Heart right ventricle (tissue), 16 donors: ENCODE measurements around the gene FKBP15. TPM values are rescaled to one million over a fixed set of nuclear protein-coding genes. Genes with fewer than 3 reads are reported as not detected.

Source experiments
- ATAC-seq, 8 donors: fragments of 200-7000 bp; cut with Tn5 transposase; one replicate each; pipeline ENCODE4 v1.9.1; 2020; ENCODE audit warnings: mild to moderate bottlenecking in 8 of 8, moderate library complexity in 8 of 8, moderate number of reproducible peaks in 1 of 8
- DNase-seq, 2 donors: peaks; one replicate each; pipeline ENCODE4 v3.0.0-alpha.2; 2020
- H3K27ac ChIP-seq, 10 donors: fragments of 200-600 bp; sonication (generic) in 2 of 10; one replicate each; pipeline versions ENCODE4 v1.5.0 to v1.8.0; 2020 to 2022; ENCODE audit warnings: mild to moderate bottlenecking in 3 of 10
- H3K27me3 ChIP-seq, 7 donors: fragments of 200-600 bp; one replicate each; pipeline ENCODE4 v1.8.0; 2021 to 2022; ENCODE audit warnings: mild to moderate bottlenecking in 2 of 7
- H3K36me3 ChIP-seq, 9 donors: fragments of 200-600 bp; sonication (generic) in 1 of 9; one replicate each; pipeline versions ENCODE4 v1.5.0 to v1.8.0; 2020 to 2022; ENCODE audit warnings: mild to moderate bottlenecking in 2 of 9
- H3K4me1 ChIP-seq, 9 donors: fragments of 200-600 bp; sonication (generic) in 1 of 9; one replicate each; pipeline versions ENCODE4 v1.5.0 to v1.8.0; 2020 to 2022; ENCODE audit warnings: mild to moderate bottlenecking in 4 of 9
- H3K4me3 ChIP-seq, 10 donors: fragments of 200-600 bp; sonication (generic) in 2 of 10; one replicate each; pipeline versions ENCODE4 v1.5.0 to v1.8.0; 2020 to 2022; ENCODE audit warnings: mild to moderate bottlenecking in 7 of 10, moderate library complexity in 2 of 10
- H3K9me3 ChIP-seq, 11 donors: fragments of 200-600 bp in 10 of 11; sonication (generic) in 2 of 11; one replicate each; pipeline versions ENCODE4 v1.5.0 to v1.8.0; 2013 to 2022; ENCODE audit warnings: mild to moderate bottlenecking in 2 of 11, control low read depth in 1 of 11, moderate library complexity in 1 of 11
- WGBS, 2 donors: extraction: QIAGEN DNeasy Blood & Tissue Kit; methylation state at CpG; one replicate each; pipeline ENCODE4 v1.1.7; 2013; ENCODE audit warnings: inconsistent platforms in 1 of 2; 5-methylcytosine and 5-hydroxymethylcytosine counted together
- intact Hi-C, 10 donors: fragments of 100-400 bp; cut with DNase I; formaldehyde crosslinking; loops; one replicate each; pipeline versions ENCODE4 v1.11.1 to v1.14.2; 2022
- polyA plus RNA-seq, 2 donors: library from polyadenylated mRNA; stranded (reverse); fragments of 200-250 nt; gene quantifications; one replicate each; pipeline ENCODE4 v1.2.3, GENCODE V29; 2013
- total RNA-seq, 10 donors: library from RNA; stranded (reverse); fragmentation: NEBNext Ultra II Directional in 3 of 10; extraction: Animal tissue kit (Norgen Biotek cat#: 25700) in 3 of 10; gene quantifications; one replicate each; pipeline versions ENCODE4 v1.2.1 to v1.2.4, GENCODE V29; 2021 to 2023
- TF ChIP-seq, protein P1 (sequence below), 9 donors: fragments of 200-600 bp; sonication (generic) in 2 of 9; IDR thresholded peaks; one replicate each; pipeline versions ENCODE4 v1.5.0 to v1.8.0; 2021 to 2022; ENCODE audit warnings: antibody characterized with exemption in 9 of 9, mild to moderate bottlenecking in 5 of 9, moderate library complexity in 1 of 9
- donor health status: Arrhythmogenic right ventricular cardiomyopathy.
- donor health status: ischemic (EF 13 %, LVEDD 7.1; RV severe dilation, severe dysfunction).
- donor health status: healthy with polysubstance abuse.
- donor health status: DM: no; HTN: yes; CAD: no.
- donor health status: DM: no; HTN: no; CAD: no.
- donor health status: ischemic (EF 25% LVEDD 6.9; RV normal size, moderate dysfunction).
- donor health status: ischemic (EF 25% LVEDD 5.7; RV mildly dilated, moderate dysfunction).
- donor health status: healthy.
- donor health status: DM: yes; HTN: yes; CAD: no.
- donor health status: Ischemic cardiomyopathy.
- donor health status: ischemic (EF 35%, LVEDD 5.7; RV mildly dilated, moderate dysfunction).
- donor health status: nonischemic (EF 11% LVEDD 7.7; RV severe dilation, severe dysfunction).
- donor health status: DM: yes; HTN: yes; CAD: no.
- donor health status: PGD.
- donor health status: ischemic (EF 29% LVEDD 5.4; RV normal size, mild dysfunction).
- donor health status: nonischemic (EF 23%, LVEDD 6.1; RV moderate dilation, normal function).

Gene FKBP15
- total and polyA plus RNA-seq, 12 donors, result 10.7 to 27.9 (median 19.8) TPM

DNA sequence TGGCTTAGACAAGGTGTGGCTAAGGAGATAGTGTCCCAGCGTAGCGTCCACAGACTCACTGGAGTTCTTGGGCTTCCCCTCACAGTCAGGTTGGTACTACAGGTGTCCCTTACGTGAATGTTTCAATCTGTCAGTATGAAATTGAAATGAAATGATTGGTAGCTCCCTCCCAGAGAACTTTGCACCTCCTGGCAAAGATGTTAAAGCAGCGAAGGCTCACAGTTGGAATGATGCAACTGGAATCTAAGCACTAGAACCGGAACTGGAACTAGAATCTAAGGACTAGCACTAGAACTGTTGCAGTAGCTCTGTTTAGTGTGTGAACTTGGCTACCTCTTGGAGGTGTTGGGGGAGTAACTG lies 1.4 kb upstream of the FKBP15 start:
- H3K27me3 ChIP-seq, result no peaks in the 10 kb centered on the region
- no peak for ATAC-seq
- peaks cover 11 to 85% (median 53%) of the 10 kb centered on the region in 9 donors for H3K4me1 ChIP-seq
- TF ChIP-seq, protein P1, sequence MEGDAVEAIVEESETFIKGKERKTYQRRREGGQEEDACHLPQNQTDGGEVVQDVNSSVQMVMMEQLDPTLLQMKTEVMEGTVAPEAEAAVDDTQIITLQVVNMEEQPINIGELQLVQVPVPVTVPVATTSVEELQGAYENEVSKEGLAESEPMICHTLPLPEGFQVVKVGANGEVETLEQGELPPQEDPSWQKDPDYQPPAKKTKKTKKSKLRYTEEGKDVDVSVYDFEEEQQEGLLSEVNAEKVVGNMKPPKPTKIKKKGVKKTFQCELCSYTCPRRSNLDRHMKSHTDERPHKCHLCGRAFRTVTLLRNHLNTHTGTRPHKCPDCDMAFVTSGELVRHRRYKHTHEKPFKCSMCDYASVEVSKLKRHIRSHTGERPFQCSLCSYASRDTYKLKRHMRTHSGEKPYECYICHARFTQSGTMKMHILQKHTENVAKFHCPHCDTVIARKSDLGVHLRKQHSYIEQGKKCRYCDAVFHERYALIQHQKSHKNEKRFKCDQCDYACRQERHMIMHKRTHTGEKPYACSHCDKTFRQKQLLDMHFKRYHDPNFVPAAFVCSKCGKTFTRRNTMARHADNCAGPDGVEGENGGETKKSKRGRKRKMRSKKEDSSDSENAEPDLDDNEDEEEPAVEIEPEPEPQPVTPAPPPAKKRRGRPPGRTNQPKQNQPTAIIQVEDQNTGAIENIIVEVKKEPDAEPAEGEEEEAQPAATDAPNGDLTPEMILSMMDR (IDR thresholded peaks at IDR 0.05), result no peak
- no peak for DNase-seq
- H3K36me3 ChIP-seq, result peaks cover 0 to 12% (median 0%) of the 10 kb centered on the region in 9 donors
- intact Hi-C loops, result loop anchor here in 3 of 10 donors (2.0 to 5.0 kb wide), 4 partner anchors 52 to 370 kb away; partner anchors contain the start of genes CDC26 (in 2 of the 3), PRPF4 (in 2 of the 3) and SLC31A2 (in 1 of the 3)
- peak overlapping the region; percentile 62 to 93 (median 86) for H3K4me3 ChIP-seq
- H3K27ac ChIP-seq, result peak overlapping the region in 7 of 10 donors; percentile 87 to 96 (median 91)
- H3K9me3 ChIP-seq, result no peaks in the 10 kb centered on the region
- 36 to 49% methylated on average over 5 of the region's 5 CpGs for WGBS, 2 donors

DNA sequence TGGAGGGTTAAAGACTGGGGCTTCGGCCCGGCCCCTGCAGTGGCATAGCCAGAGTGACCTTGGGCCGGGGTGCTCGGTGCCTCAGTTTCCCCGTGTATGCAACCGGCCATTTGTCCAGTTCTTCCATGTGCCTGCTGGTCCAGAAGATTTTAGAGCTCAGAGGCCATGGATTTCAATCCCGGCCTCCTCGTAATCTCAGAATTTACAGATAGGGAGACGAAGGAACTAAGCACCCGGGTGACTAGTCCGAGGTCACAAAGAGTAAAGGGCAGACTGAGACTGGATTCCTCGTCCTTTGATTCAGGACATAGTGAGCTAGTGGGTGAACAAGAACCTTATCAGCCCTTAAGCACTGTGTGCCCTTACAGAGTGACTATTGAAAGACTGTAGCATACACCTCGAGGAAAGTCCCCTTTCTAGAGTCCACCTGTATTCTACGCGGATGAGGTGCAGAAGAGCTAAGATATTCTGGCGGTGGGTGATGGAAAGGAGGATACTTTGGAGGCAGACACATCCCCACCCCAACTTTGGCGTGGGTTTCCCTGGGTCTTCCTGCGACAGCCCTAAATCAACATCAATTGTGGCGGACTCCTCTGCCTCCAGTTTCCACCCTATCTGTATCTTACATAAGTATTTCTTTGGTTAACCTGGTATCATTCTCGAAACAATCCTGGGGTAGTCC lies 864 bp upstream of the FKBP15 start:
- Histone ChIP-seq H3K27ac (peak overlapping the region; percentile 44 to 96 (median 88)), H3K36me3 (peaks cover 0 to 16% (median 0%) of the 10 kb centered on the region in 9 donors), H3K4me3 (peak overlapping the region; percentile 62 to 93 (median 86)), H3K9me3 (no peaks in the 10 kb centered on the region), H3K27me3 (no peaks in the 10 kb centered on the region), H3K4me1 (peaks cover 11 to 83% (median 53%) of the 10 kb centered on the region in 9 donors)
- intact Hi-C loops, result loop anchor here in 4 of 10 donors (2.0 to 5.0 kb wide), 4 partner anchors 53 to 370 kb away; partner anchors contain the start of genes CDC26 (in 4 of the 4), PRPF4 (in 4 of the 4) and SLC31A2 (in 1 of the 4)
- TF ChIP-seq, protein P1 (IDR thresholded peaks at IDR 0.05), result no peak
- WGBS, 2 donors, result 8 to 13% methylated on average over 20 of the region's 20 CpGs
- DNase-seq, result no peak
- peak in 5 of 8 donors; percentile 6 to 41 (median 30) for ATAC-seq

DNA sequence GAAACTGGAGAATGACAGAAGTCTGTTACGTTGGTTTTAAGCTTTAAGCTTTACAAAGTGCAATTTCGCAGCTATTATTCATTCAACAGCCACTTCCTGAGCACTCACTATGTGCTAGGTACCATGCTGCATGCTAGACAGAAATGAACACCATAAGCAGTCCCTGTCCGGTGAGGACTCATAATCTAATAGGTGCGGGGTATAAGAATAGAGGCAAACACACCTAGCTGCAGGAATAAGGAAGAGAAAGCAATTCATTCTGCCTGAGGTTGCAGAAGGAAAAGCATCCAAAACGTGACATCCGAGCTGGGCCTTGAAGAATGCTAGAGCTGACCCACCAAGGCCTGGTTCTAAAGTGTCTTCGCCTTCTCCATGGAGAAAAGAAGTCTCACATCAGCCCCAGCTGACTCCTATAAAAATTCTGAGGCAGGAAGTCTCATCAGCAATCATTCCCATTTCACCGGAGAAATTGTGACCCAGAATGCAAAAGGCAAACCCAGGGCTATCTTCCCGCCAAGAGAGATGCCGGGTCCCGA lies 542 bp downstream of the FKBP15 start:
- ATAC-seq, result no peak
- intact Hi-C loops, result loop anchor here in 3 of 10 donors (2.0 to 5.0 kb wide), 4 partner anchors 54 to 372 kb away; partner anchors contain the start of genes CDC26 (in 3 of the 3), PRPF4 (in 3 of the 3) and SLC31A2 (in 1 of the 3)
- no peaks in the 10 kb centered on the region for H3K27me3 ChIP-seq
- no peak for DNase-seq
- H3K9me3 ChIP-seq, result no peaks in the 10 kb centered on the region
- H3K4me3 ChIP-seq, result peak overlapping the region; percentile 62 to 93 (median 86)
- WGBS, 2 donors, result 7 to 8% methylated on average over 11 of the region's 11 CpGs
- peaks cover 11 to 86% (median 53%) of the 10 kb centered on the region in 9 donors for H3K4me1 ChIP-seq
- TF ChIP-seq, protein P1 (IDR thresholded peaks at IDR 0.05), result no peak
- peak overlapping the region; percentile 47 to 96 (median 88) for H3K27ac ChIP-seq
- H3K36me3 ChIP-seq, result peaks cover 0 to 16% (median 0%) of the 10 kb centered on the region in 9 donors

DNA sequence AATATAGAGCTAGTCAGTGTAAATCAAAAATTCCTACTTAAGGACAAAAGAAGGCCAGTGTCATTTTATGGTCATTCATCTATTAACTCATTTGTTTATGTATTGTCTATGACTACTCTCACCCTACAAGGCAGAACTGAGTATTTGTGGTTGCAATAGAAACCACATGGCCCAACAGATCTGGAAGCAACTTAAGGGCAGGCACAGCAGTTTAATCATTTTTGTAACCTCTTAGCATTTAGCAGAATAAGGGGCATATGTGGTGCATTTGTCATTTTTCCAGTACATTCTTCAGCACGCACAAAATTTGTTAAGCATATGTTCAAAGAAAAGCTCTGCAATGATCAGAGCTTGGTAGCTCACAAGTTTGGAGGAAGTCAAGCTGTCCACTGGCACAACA lies 1.1 kb downstream of the FKBP15 start:
- Histone ChIP-seq H3K4me1 (peaks cover 11 to 86% (median 53%) of the 10 kb centered on the region in 9 donors), H3K4me3 (peak overlapping the region in 8 of 10 donors; percentile 62 to 93 (median 86)), H3K27me3 (no peaks in the 10 kb centered on the region), H3K27ac (peak overlapping the region in 5 of 10 donors; percentile 85 to 96 (median 88)), H3K9me3 (no peaks in the 10 kb centered on the region), H3K36me3 (peaks cover 0 to 13% (median 0%) of the 10 kb centered on the region in 9 donors)
- TF ChIP-seq, protein P1 (IDR thresholded peaks at IDR 0.05), result no peak
- intact Hi-C loops, result loop anchor here in 4 of 10 donors (2.0 to 10.0 kb wide), 5 partner anchors 55 to 372 kb away; partner anchors contain the start of genes CDC26 (in 3 of the 4), PRPF4 (in 3 of the 4) and SLC31A2 (in 2 of the 4)
- ATAC-seq (no peak), DNase-seq (no peak)
- 25 to 35% methylated on average over 1 of the region's 1 CpG for WGBS, 2 donors
